Keratinocyte (primary cell): ENCODE results near the gene XCR1.
"Not testable (repeated sequence)": the region's sequence is repeated elsewhere in the genome, so short reads cannot be mapped to it uniquely, and the experiment has no call there.

ENCODE experiments used
- CTCF ChIP-seq, 3 experiments: IDR thresholded peaks in 1 of 3; conservative IDR thresholded peaks in 1 of 3; optimal IDR thresholded peaks in 1 of 3; 2 replicates in 2 of 3; 3 replicates in 1 of 3; pipeline versions ENCODE3 to v1.5.1; 2011; ENCODE audit warnings: low read length in 3 of 3, mild to moderate bottlenecking in 3 of 3, moderate library complexity in 2 of 3, control low read depth in 1 of 3, inconsistent platforms in 1 of 3; ENCODE audit not compliant: insufficient read depth in 2 of 3; ENCODE audit errors: extremely low read depth in 1 of 3
- EZH2 ChIP-seq: IDR thresholded peaks from one replicate; pipeline ENCODE4 v1.6.1; 2012; ENCODE audit warnings: inconsistent platforms, mild to moderate bottlenecking, low read length, moderate library complexity

DNA sequence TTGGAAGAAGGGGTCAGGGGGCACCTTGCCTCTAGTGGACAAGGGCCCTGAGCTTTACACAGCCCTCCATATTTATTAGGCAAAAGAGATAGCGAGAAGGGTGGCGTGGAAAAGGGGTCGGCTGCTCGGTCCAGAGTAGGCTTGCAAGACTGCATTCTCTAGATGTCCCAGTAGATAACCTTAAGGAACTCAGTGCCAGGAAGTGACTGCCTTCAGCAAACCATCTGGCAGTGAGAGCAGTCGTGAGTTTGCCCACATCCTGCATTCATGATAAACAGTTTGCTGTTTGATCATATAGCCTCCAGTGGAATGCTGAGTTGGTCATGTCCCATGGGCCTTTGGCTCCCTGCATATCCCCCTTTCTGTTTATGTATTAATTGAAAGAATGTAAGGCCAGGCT is 18.9 kb upstream of the XCR1 start:
- TF ChIP-seq CTCF (optimal IDR thresholded peaks at IDR 0.05 in 1 of 3, IDR thresholded peaks at IDR 0.05 in 1 of 3, conservative IDR thresholded peaks at IDR 0.05 in 1 of 3; ENCODE audit: extremely low read depth in 1 of 3, insufficient read depth in 2 of 3, low read length in 3 of 3); EZH2: not testable (repeated sequence)
